H9 (cell line): ENCODE data around the gene R3HCC1L. TPM values are rescaled to one million over a fixed set of nuclear protein-coding genes. Genes with fewer than 3 reads are reported as not detected.

Source experiments
- DNase-seq: peaks from one replicate; pipeline ENCODE4 v3.0.0-alpha.2; 2017
- H2AFZ ChIP-seq: one replicate; pipeline ENCODE4 v1.6.1; 2013; ENCODE audit warnings: mild to moderate bottlenecking, low read length, control low read depth, moderate library complexity
- H2AK5ac ChIP-seq: 2 replicates; pipeline ENCODE4 v1.6.1; 2013; ENCODE audit warnings: low read length, control low read depth, mixed read lengths; ENCODE audit not compliant: insufficient read length
- H2BK120ac ChIP-seq: one replicate; pipeline ENCODE4 v1.6.1; 2013; ENCODE audit warnings: low read depth, mild to moderate bottlenecking, low read length, control low read depth, inconsistent platforms; ENCODE audit not compliant: poor library complexity, severe bottlenecking
- H2BK12ac ChIP-seq: 2 replicates; pipeline ENCODE4 v1.6.1; 2013; ENCODE audit warnings: low read length, control low read depth, mixed read lengths, low read depth; ENCODE audit not compliant: insufficient read length
- H2BK15ac ChIP-seq: 2 replicates; pipeline ENCODE4 v1.6.1; 2013; ENCODE audit warnings: low read depth, low read length, control low read depth
- H2BK20ac ChIP-seq: one replicate; pipeline ENCODE4 v1.6.1; 2013; ENCODE audit warnings: low read depth, mild to moderate bottlenecking, low read length, control low read depth, inconsistent platforms; ENCODE audit not compliant: poor library complexity, severe bottlenecking
- H2BK5ac ChIP-seq: 2 replicates; pipeline ENCODE4 v1.6.1; 2013; ENCODE audit warnings: low read length, control low read depth, mixed read lengths; ENCODE audit not compliant: insufficient read length
- H3K14ac ChIP-seq: 2 replicates; pipeline ENCODE4 v1.6.1; 2013; ENCODE audit warnings: low read length, control low read depth; ENCODE audit not compliant: insufficient read depth
- H3K18ac ChIP-seq: 2 replicates; pipeline ENCODE4 v1.6.1; 2013; ENCODE audit warnings: low read depth, mild to moderate bottlenecking, mixed read lengths, low read length, control low read depth; ENCODE audit not compliant: insufficient read length
- H3K23ac ChIP-seq: 2 replicates; pipeline ENCODE4 v1.6.1; 2013; ENCODE audit warnings: low read length, control low read depth, mixed read lengths, low read depth; ENCODE audit not compliant: insufficient read length
- H3K23me2 ChIP-seq: 2 replicates; pipeline ENCODE4 v1.6.1; 2013; ENCODE audit warnings: low read depth, mild to moderate bottlenecking, mixed read lengths, low read length, control low read depth; ENCODE audit not compliant: insufficient read length, poor library complexity, severe bottlenecking
- H3K27ac ChIP-seq: 2 replicates; pipeline ENCODE4 v1.5.1; 2013; ENCODE audit warnings: low read length, control low read depth, mixed read lengths, low read depth; ENCODE audit not compliant: insufficient read length
- H3K27me3 ChIP-seq: 2 replicates; pipeline ENCODE4 v1.6.1; 2013; ENCODE audit warnings: low read length, control low read depth, inconsistent platforms; ENCODE audit not compliant: insufficient read depth
- H3K4ac ChIP-seq: 2 replicates; pipeline ENCODE4 v1.6.1; 2013; ENCODE audit warnings: low read depth, mild to moderate bottlenecking, control low read depth, inconsistent platforms, low read length, moderate library complexity
- H3K4me1 ChIP-seq: 2 replicates; pipeline ENCODE4 v1.6.1; 2013; ENCODE audit warnings: low read length, control low read depth, inconsistent platforms; ENCODE audit not compliant: insufficient read depth
- H3K4me2 ChIP-seq: 2 replicates; pipeline ENCODE4 v1.6.1; 2013; ENCODE audit warnings: low read length, control low read depth, mixed read lengths; ENCODE audit not compliant: insufficient read length, insufficient read depth
- H3K56ac ChIP-seq: 2 replicates; pipeline ENCODE4 v1.6.1; 2013; ENCODE audit warnings: low read depth, mild to moderate bottlenecking, mixed read lengths, low read length, control low read depth; ENCODE audit not compliant: insufficient read length
- H3K79me1 ChIP-seq: 2 replicates; pipeline ENCODE4 v1.6.1; 2013; ENCODE audit warnings: low read depth, mild to moderate bottlenecking, moderate library complexity, low read length, control low read depth, inconsistent platforms; ENCODE audit not compliant: insufficient read depth, poor library complexity, severe bottlenecking
- H3K79me2 ChIP-seq: 2 replicates; pipeline ENCODE4 v1.6.1; 2013; ENCODE audit warnings: low read length, control low read depth, inconsistent platforms; ENCODE audit not compliant: insufficient read depth
- H3K9ac ChIP-seq: 2 replicates; pipeline ENCODE4 v1.6.1; 2013; ENCODE audit warnings: low read length, control low read depth, mixed read lengths; ENCODE audit not compliant: insufficient read length; ENCODE audit errors: extremely low read depth
- H3K9me3 ChIP-seq: one replicate; pipeline ENCODE4 v1.6.1; 2013; ENCODE audit warnings: low read depth, low read length, inconsistent platforms; ENCODE audit not compliant: control insufficient read depth
- H3T11ph ChIP-seq: one replicate; pipeline ENCODE4 v1.6.1; 2013; ENCODE audit warnings: mild to moderate bottlenecking, low read length, control low read depth, inconsistent platforms
- H4K20me1 ChIP-seq: one replicate; pipeline ENCODE4 v1.6.1; 2013; ENCODE audit not compliant: control insufficient read depth, insufficient read length, insufficient read depth
- H4K5ac ChIP-seq: 2 replicates; pipeline ENCODE4 v1.6.1; 2013; ENCODE audit warnings: low read depth, mild to moderate bottlenecking, mixed read lengths, low read length, control low read depth; ENCODE audit not compliant: insufficient read length
- H4K8ac ChIP-seq: replicated peaks from 2 replicates; pipeline ENCODE4 v1.6.1; 2013; ENCODE audit warnings: low read length, control low read depth, mixed read lengths, low read depth; ENCODE audit not compliant: insufficient read length
- H4K91ac ChIP-seq: 2 replicates; pipeline ENCODE4 v1.6.1; 2013; ENCODE audit warnings: low read depth, mild to moderate bottlenecking, moderate library complexity, mixed read lengths, low read length, control low read depth; ENCODE audit not compliant: insufficient read length
- H3K27ac Mint-ChIP-seq, 3 experiments: 2 replicates in 2 of 3; 3 replicates in 1 of 3; pipeline ENCODE4 v1.8.0; 2020 to 2021; ENCODE audit warnings: mixed read lengths in 3 of 3, mild to moderate bottlenecking in 1 of 3, moderate library complexity in 1 of 3
- H3K27me3 Mint-ChIP-seq: 2 replicates; pipeline ENCODE4 v1.8.0; 2021; ENCODE audit warnings: low read depth, mild to moderate bottlenecking, moderate library complexity, mixed read lengths
- H3K36me3 Mint-ChIP-seq, 3 experiments: 2 replicates in 2 of 3; 3 replicates in 1 of 3; pipeline ENCODE4 v1.8.0; 2020 to 2021; ENCODE audit warnings: low read depth in 3 of 3, mixed read lengths in 3 of 3; ENCODE audit not compliant: insufficient read depth in 1 of 3
- H3K4me1 Mint-ChIP-seq, 2 experiments: 2 replicates each; pipeline ENCODE4 v1.8.0; 2020; ENCODE audit warnings: mixed read lengths in 2 of 2
- H3K4me3 Mint-ChIP-seq, 2 experiments: 2 replicates in 1 of 2; 3 replicates in 1 of 2; pipeline ENCODE4 v1.8.0; 2020 to 2021; ENCODE audit warnings: mild to moderate bottlenecking in 2 of 2, mixed read lengths in 2 of 2, moderate library complexity in 1 of 2
- H3K9me3 Mint-ChIP-seq, 2 experiments: 2 replicates in 1 of 2; 3 replicates in 1 of 2; pipeline ENCODE4 v1.8.0; 2020; ENCODE audit warnings: mild to moderate bottlenecking in 2 of 2, mixed read lengths in 2 of 2, moderate library complexity in 1 of 2
- CTCF ChIP-seq: fragments of 200-600 bp; sonication (generic); conservative IDR thresholded peaks from 3 replicates; pipeline ENCODE4 v1.8.0; 2021; ENCODE audit warnings: antibody characterized with exemption, mild to moderate bottlenecking
- WGBS: extraction: QIAGEN DNeasy Blood & Tissue Kit; methylation state at CpG from one replicate; pipeline ENCODE4 v1.1.7; 2013; ENCODE audit warnings: missing lambda C conversion rate, low lambda C conversion rate, mixed read lengths; ENCODE audit not compliant: insufficient read length; ENCODE audit errors: extremely low coverage; 5-methylcytosine and 5-hydroxymethylcytosine counted together
- total RNA-seq: library from RNA; stranded (reverse); gene quantifications from 2 replicates; pipeline ENCODE4 v1.2.1, GENCODE V29; 2021

Gene R3HCC1L
- total RNA-seq, 1 experiment from 2014 or later: 18.5 TPM

- Histone ChIP-seq H3K27me3 (no peaks in the 10 kb centered on the region), H4K5ac (no peak overlapping the region), H2BK12ac (no peak overlapping the region), H3K4me2 (no peak overlapping the region), H3K23ac (no peak overlapping the region), H3K4ac (no peak overlapping the region), H3K27ac (no peak overlapping the region), H3K4me1 (no peaks in the 10 kb centered on the region), H2BK15ac (no peak overlapping the region), H3K14ac (no peak overlapping the region), H3K56ac (no peak overlapping the region), H4K20me1 (no peaks in the 10 kb centered on the region), H2BK20ac (no peak overlapping the region), H2BK5ac (no peak overlapping the region), H3K79me1 (no peaks in the 10 kb centered on the region), H3K9ac (no peak overlapping the region), H2AK5ac (no peak overlapping the region), H4K8ac (no peak overlapping the region), H3K23me2 (no peaks in the 10 kb centered on the region), H2AFZ (no peak overlapping the region), H2BK120ac (no peak overlapping the region), H3T11ph (no peak overlapping the region), H4K91ac (no peak overlapping the region), H3K79me2 (no peaks in the 10 kb centered on the region), H3K9me3 (no peaks in the 10 kb centered on the region), H3K18ac (no peak overlapping the region)
- Mint-ChIP-seq H3K9me3 (peaks cover 6% of the 10 kb centered on the region in 2 experiments; a peak in 4 of 5 replicates), H3K27ac (no peak overlapping the region), H3K36me3 (peaks cover 18 to 30% (median 29%) of the 10 kb centered on the region in 3 experiments), H3K4me1 (peaks cover 4 to 5% of the 10 kb centered on the region in 2 experiments), H3K4me3 (no peak overlapping the region), H3K27me3 (no peaks in the 10 kb centered on the region)
- DNase-seq: no peak
- TF ChIP-seq CTCF: no peak
- no CpG with 5 or more reads among the region's 2 CpGs for WGBS
Measured at GRCh38 chr10:98193037-98193436, 58.6 kb downstream of the R3HCC1L start.
